ENCODE measurements around the gene RERE. TPM values are rescaled to one million over a fixed set of nuclear protein-coding genes. Genes with fewer than 3 reads are reported as not detected.

The RERE gene
- total RNA-seq, 1 donor from 2014 or later, result 252 TPM

GRCh38 chr1:8487249-8487648 lies 330.2 kb downstream of the RERE start:
- peaks cover 6% of the 10 kb centered on the region for H3K9me3 Mint-ChIP-seq (ENCODE audit: unreplicated experiment)
- H3K4me3 Mint-ChIP-seq (ENCODE audit: unreplicated experiment), result no peak overlapping the region
- H3K4me1 Mint-ChIP-seq (ENCODE audit: low read depth, unreplicated experiment), result no peaks in the 10 kb centered on the region
- no peak overlapping the region for H3K27ac Mint-ChIP-seq (ENCODE audit: unreplicated experiment)
- TF ChIP-seq CTCF (IDR thresholded peaks at IDR 0.05; ENCODE audit: partially characterized antibody, unreplicated experiment), result no peak
- H3K27me3 Mint-ChIP-seq (ENCODE audit: unreplicated experiment), result peaks cover 2% of the 10 kb centered on the region
- no peak for DNase-seq
- no peaks in the 10 kb centered on the region for H3K36me3 Mint-ChIP-seq (ENCODE audit: unreplicated experiment)

GRCh38 chr1:8486047-8486446 lies 331.4 kb downstream of the RERE start:
- H3K9me3 Mint-ChIP-seq (ENCODE audit: unreplicated experiment), result peaks cover 6% of the 10 kb centered on the region
- no peak for DNase-seq
- no peak overlapping the region for H3K4me3 Mint-ChIP-seq (ENCODE audit: unreplicated experiment)
- no peaks in the 10 kb centered on the region for H3K4me1 Mint-ChIP-seq (ENCODE audit: low read depth, unreplicated experiment)
- no peak overlapping the region for H3K27ac Mint-ChIP-seq (ENCODE audit: unreplicated experiment)
- no peaks in the 10 kb centered on the region for H3K36me3 Mint-ChIP-seq (ENCODE audit: unreplicated experiment)
- no peak for TF ChIP-seq CTCF (IDR thresholded peaks at IDR 0.05; ENCODE audit: partially characterized antibody, unreplicated experiment)
- peaks cover 5% of the 10 kb centered on the region for H3K27me3 Mint-ChIP-seq (ENCODE audit: unreplicated experiment)

GRCh38 chr1:8483586-8483985 lies 333.9 kb downstream of the RERE start:
- Mint-ChIP-seq H3K36me3 (ENCODE audit: unreplicated experiment) (no peaks in the 10 kb centered on the region), H3K4me3 (ENCODE audit: unreplicated experiment) (no peak overlapping the region), H3K27me3 (ENCODE audit: unreplicated experiment) (peaks cover 3% of the 10 kb centered on the region), H3K27ac (ENCODE audit: unreplicated experiment) (no peak overlapping the region), H3K9me3 (ENCODE audit: unreplicated experiment) (peaks cover 6% of the 10 kb centered on the region), H3K4me1 (ENCODE audit: low read depth, unreplicated experiment) (no peaks in the 10 kb centered on the region)
- no peak for TF ChIP-seq CTCF (IDR thresholded peaks at IDR 0.05; ENCODE audit: partially characterized antibody, unreplicated experiment)
- DNase-seq, result no peak

GRCh38 chr1:8482979-8483381 lies 334.5 kb downstream of the RERE start:
- Mint-ChIP-seq H3K4me1 (ENCODE audit: low read depth, unreplicated experiment) (no peaks in the 10 kb centered on the region), H3K4me3 (ENCODE audit: unreplicated experiment) (no peak overlapping the region), H3K27me3 (ENCODE audit: unreplicated experiment) (peaks cover 3% of the 10 kb centered on the region), H3K27ac (ENCODE audit: unreplicated experiment) (no peak overlapping the region), H3K9me3 (ENCODE audit: unreplicated experiment) (peaks cover 8% of the 10 kb centered on the region), H3K36me3 (ENCODE audit: unreplicated experiment) (no peaks in the 10 kb centered on the region)
- TF ChIP-seq CTCF (IDR thresholded peaks at IDR 0.05; ENCODE audit: partially characterized antibody, unreplicated experiment), result no peak
- DNase-seq, result no peak

DNA sequence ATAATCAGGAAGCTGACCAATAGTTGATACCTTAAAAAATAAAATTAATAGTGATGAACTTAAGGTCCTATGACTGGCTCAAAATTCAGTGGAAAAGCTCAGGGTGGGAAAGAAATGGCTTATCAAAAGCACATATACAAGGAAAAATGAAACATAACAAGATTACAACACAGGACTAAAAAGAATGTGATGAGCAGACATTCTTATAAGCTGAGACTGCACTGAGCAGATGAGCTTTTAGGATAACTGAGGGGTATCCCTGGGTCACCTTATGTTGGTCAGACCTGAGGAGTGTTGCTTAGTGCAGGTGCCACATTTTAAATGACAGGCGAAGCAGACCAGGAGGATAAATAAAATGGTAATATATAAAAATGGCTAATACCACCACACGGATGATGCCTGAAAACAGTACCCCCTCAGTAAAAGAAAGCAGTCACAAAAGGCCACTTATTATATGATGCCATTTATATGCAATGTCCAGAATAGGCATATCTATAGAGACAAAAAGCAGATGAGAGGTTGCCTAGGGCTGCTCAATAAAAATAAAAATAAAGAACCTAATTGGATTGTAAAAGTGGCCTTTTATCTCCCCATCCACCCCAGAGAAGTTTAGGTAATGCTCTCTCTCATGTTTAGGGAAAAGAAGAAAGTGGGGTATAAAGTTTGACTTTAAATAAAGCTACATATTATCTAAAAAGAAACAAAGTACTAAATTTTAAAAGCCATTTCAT lies 335.6 kb downstream of the RERE start:
- no peaks in the 10 kb centered on the region for H3K36me3 Mint-ChIP-seq (ENCODE audit: unreplicated experiment)
- H3K27ac Mint-ChIP-seq (ENCODE audit: unreplicated experiment), result peak overlapping the region; percentile 80
- H3K27me3 Mint-ChIP-seq (ENCODE audit: unreplicated experiment), result peaks cover 3% of the 10 kb centered on the region
- DNase-seq, result no peak
- no peak for TF ChIP-seq CTCF (IDR thresholded peaks at IDR 0.05; ENCODE audit: partially characterized antibody, unreplicated experiment)
- peaks cover 4% of the 10 kb centered on the region for H3K4me1 Mint-ChIP-seq (ENCODE audit: low read depth, unreplicated experiment)
- H3K4me3 Mint-ChIP-seq (ENCODE audit: unreplicated experiment), result no peak overlapping the region
- H3K9me3 Mint-ChIP-seq (ENCODE audit: unreplicated experiment), result peaks cover 12% of the 10 kb centered on the region

Data from glutamatergic neuron (in vitro differentiated cells).